Cardiac fibroblast (primary cell): ENCODE results near the gene SMPD1.

Experiments used
- DNase-seq, 2 donors: peaks; one replicate each; pipeline versions ENCODE4 v3.0.0 to v3.0.0-alpha.2; 2010; ENCODE audit warnings: low read depth in 2 of 2
- H3K4me3 ChIP-seq, 2 donors: replicated peaks in 1 of 2; 1 replicate in 1 of 2; 2 replicates in 1 of 2; pipeline ENCODE4 v1.5.1; 2011; ENCODE audit warnings: low read depth in 2 of 2, low read length in 2 of 2, mild to moderate bottlenecking in 2 of 2, moderate library complexity in 1 of 2
- TF ChIP-seq, protein P1 (sequence below): IDR thresholded peaks from one replicate; pipeline ENCODE4 v1.5.1; 2011; ENCODE audit warnings: low read depth, mild to moderate bottlenecking, low read length, inconsistent platforms

The SMPD1 gene

DNA sequence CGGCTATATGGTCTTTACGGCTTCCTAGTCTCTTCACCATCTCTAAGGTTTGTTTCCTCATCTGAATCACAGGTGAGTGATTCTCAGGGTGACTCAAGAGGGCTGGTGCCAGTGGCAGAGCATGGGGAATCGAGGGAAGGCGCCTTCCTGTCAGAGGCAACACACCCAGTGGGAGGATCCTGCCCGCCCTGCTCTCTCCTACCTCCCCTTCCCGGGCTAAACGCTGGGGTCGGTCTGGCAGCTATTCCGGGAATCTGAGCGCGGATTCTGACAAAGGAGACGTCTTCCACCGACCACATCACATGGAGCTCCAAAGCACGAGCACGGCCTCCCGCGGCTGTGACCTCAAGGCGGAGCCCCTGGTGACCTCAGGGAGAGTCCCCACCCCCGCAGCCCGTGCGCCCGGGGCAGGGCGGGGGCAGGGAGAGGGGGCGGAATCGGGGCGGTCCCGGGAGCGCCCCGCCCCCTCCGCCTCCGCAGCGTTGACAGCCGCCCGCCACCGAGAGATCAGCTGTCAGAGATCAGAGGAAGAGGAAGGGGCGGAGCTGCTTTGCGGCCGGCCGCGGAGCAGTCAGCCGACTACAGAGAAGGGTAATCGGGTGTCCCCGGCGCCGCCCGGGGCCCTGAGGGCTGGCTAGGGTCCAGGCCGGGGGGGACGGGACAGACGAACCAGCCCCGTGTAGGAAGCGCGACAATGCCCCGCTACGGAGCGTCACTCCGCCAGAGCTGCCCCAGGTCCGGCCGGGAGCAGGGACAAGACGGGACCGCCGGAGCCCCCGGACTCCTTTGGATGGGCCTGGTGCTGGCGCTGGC, at the start of gene SMPD1:
TSS of gene SMPD1 (plus strand) at position 570 of the 813 bp plus-strand sequence. CDS start at position 695, 125 bp downstream.
- TF ChIP-seq, protein P1, sequence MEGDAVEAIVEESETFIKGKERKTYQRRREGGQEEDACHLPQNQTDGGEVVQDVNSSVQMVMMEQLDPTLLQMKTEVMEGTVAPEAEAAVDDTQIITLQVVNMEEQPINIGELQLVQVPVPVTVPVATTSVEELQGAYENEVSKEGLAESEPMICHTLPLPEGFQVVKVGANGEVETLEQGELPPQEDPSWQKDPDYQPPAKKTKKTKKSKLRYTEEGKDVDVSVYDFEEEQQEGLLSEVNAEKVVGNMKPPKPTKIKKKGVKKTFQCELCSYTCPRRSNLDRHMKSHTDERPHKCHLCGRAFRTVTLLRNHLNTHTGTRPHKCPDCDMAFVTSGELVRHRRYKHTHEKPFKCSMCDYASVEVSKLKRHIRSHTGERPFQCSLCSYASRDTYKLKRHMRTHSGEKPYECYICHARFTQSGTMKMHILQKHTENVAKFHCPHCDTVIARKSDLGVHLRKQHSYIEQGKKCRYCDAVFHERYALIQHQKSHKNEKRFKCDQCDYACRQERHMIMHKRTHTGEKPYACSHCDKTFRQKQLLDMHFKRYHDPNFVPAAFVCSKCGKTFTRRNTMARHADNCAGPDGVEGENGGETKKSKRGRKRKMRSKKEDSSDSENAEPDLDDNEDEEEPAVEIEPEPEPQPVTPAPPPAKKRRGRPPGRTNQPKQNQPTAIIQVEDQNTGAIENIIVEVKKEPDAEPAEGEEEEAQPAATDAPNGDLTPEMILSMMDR, result no peak
- DNase-seq, result peak; percentile 75 to 93
- H3K4me3 ChIP-seq, result peak within 1 kb of the TSS; percentile 76 to 78

DNA sequence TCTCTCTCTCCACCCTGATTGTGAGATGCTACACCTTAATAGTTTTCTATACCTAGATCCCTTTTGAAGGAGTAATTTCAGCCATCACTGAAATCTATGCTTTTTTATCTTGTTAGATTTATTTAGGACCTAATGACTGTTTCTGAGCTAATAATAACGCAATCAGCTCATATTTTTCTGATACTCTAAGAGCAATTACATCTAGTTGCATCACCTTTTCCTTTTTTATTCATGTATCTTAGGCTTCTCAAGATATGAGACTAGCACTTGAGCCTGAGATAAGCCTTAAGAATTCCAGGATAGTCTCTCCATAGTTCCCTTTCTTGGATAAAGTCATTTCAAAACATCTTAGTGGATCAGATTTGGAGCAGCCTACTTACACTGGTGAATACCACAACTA, 44.9 kb upstream of the SMPD1 start:
- no peak overlapping the region for H3K4me3 ChIP-seq
- TF ChIP-seq, protein P1, result no peak
- no peak for DNase-seq

DNA sequence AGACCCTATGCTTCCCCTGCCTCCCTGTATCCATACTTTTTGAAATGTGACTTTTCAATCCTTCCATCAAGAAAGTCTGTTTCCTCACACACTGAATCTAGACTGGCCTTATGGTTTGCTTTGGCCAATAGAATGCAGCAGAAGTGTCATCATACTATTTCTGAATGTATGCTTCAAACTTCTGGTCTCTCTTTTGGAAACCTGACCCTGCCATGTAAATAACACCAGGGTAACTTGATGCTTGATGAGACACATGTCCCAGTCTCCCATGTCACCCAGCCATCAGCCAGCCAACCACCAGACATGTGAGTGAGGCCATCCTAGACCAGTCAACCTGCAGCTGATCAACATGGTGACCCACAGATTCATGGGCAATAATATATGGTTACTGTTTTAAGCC, 40.2 kb upstream of the SMPD1 start:
- TF ChIP-seq, protein P1, result no peak
- no peak overlapping the region for H3K4me3 ChIP-seq
- no peak for DNase-seq

DNA sequence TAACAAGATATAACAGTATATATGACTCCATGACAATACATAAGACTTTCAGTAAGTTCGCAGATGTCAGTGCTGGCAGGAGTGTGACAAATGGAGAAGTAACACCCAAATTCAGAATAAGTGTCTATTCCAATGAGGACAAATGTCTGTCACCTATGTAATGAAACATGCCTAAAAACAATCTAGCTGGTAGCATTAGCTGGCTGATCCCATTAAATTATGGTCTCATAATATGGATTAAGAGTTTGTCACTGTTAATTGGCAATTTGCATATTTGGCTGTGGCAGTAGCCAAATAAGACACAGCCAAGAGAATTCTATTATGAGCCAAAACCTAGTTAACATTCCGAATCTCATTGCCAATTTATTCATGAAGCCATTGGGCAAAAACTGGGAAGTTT, 39.8 kb upstream of the SMPD1 start:
- DNase-seq, result no peak
- TF ChIP-seq, protein P1, result no peak
- H3K4me3 ChIP-seq, result no peak overlapping the region

DNA sequence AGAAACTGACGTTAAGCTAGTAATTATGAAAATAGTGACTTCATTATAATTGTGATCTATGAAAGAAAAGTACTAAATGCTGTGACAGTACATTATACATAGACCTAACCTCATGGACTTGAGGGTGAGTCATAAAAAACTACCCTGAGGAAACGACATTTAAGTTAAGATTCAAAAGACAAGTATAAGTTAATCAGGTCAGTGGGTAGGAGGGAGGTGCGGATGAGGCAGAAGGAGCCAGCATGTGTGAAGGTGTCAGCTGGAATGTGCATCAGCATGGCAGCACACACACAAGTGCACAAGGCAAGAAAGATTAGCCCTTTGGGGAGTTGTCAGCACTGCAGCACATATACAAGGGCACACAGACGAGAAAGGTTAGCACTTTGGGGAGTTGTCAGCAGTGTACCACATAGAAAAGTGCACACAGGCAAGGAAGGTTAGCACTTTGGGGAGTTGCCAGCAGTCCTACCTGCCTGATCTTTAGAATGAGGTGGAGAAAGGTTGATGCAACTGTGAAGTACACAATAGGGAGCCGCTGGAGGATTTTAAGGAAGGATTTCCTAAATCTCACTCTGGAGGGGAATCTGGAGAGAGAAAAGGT, 38.4 kb upstream of the SMPD1 start:
- DNase-seq, result no peak
- no peak overlapping the region for H3K4me3 ChIP-seq
- TF ChIP-seq, protein P1, result no peak

DNA sequence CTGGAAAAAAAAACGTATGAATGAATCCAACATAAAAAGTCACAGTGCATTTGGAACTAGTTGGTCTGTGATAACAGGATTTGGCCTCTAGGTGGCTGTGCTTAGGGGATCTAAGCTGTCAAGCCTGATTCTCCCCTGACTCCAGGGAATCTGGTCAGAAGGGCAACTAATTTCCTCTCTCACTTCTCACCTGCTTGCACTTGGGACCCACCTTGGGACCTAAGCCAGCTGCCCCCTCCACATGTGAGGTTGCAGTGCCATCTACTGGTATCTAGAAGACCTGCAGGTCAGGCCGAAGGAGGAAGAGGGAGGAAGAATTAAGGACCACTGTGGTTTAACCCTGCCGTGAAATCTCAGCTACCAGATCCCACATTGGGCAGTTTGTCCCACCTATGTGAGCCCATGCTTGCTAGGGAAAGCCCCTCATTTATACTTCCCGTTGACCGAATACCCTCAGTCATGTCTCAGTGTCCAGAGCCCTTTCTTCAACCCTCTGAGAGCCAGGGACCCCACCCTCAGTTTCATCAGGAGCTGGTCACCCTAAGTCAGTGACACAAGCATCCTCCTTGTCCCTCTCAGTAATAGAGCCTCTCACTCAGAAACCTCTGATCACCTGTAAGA, 36.8 kb upstream of the SMPD1 start:
- H3K4me3 ChIP-seq, result no peak overlapping the region
- peak; percentile 58 to 59 for DNase-seq
- TF ChIP-seq, protein P1, result peak; percentile 95
